ENCODE data around the gene JAK2. TPM values are rescaled to one million over a fixed set of nuclear protein-coding genes. Genes with fewer than 3 reads are reported as not detected.
A peak's percentile ranks its signal among the peaks of the same experiment; 100 is the strongest.

The JAK2 gene
- total RNA-seq, 1 experiment from 2014 or later = 9.0 TPM

DNA sequence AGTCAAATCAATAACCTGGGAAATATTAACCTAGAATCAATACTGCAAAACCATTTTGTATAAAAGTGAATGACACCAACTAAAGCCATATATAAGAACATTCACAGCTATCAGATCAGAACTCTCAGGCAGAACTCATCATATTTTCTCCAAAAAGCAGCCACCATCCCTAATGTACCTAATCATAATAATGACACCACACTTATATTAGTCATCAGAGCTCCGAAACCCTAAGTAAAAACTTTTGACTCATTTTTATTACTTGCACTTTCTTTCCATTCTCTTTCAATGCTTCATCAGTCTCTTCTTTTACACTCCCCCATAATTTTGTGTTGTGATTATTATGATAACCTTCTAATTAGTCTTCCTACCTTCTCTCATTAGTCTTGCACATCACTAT lies 155.1 kb downstream of the JAK2 start:
- peak; percentile 4 for DNase-seq (ENCODE audit: low read depth)

DNA sequence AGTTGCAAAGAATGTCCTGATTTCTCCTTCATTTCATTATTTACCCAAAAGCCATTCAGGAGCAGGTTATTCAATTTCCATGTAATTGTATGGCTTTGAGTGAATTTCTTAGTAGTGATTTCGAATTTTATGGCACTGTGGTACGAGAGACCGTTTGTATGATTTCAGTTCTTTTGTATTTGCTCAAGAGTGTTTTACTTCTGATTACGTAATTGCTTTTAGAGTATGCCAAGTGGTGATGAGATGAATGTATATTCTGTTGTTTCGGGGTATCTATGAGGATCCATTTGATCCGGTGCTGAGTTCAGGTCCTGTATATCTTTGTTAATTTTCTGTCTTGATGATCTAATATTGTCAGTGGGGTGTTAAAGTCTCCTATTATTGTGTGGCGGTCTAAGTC lies 159.1 kb downstream of the JAK2 start:
- no peak for DNase-seq (ENCODE audit: low read depth)

DNA sequence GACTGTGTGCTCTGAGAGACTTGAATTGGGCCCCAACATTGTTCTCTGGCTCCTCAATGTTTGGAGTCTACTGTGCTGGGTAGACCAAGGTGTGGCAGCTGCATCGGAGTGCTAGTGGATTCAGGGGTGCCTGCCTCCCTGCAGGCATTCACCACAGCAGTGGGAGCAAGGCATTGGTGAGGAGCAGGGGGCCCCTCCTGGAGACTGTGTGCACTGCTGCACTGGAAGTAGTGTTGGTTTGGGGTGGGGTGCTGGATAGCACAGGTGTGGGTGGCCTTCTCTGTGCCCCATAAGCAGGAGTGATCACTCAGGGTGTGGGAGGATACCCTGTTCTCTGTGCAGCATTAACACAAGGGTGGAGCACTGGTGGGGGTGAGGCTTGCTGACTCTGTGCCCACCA lies 161.2 kb downstream of the JAK2 start:
- DNase-seq (ENCODE audit: low read depth) = no peak

Other genes starting within 250 kb of the JAK2 start
- 69.3 and 85.5 TPM in 2 replicates for gene AK3, start 244.1 kb upstream of the JAK2 start, total RNA-seq (2014; rRNA removed)
- gene RCL1, start 192.3 kb upstream of the JAK2 start, total RNA-seq (2014; rRNA removed) = 9.7 and 15.0 TPM in 2 replicates
- not detected in 2 replicates for gene INSL6, start 200.4 kb downstream of the JAK2 start, total RNA-seq (2014; rRNA removed)
- gene INSL4, start 246.1 kb downstream of the JAK2 start, total RNA-seq (2014; rRNA removed) = not detected in 2 replicates